Measurements from ENCODE around the gene OAS2. TPM values are rescaled to one million over a fixed set of nuclear protein-coding genes. Genes with fewer than 3 reads are reported as not detected.

Gene OAS2
- total and polyA plus RNA-seq, 10 of the 15 experiments (the other 5 are each of a cell fraction or from before 2014, with no cell fraction given), result 32.4 to 290 (median 90.2) TPM

- SMC1A ChIA-PET (ENCODE audit: uncharacterized antibody, unreplicated experiment), result interaction anchor here (1.5 kb wide), 1 partner anchor 26 kb away, joined by 3 read pairs; no protein-coding TSS in a partner anchor
- Histone ChIP-seq H3K79me2 (ENCODE audit: control insufficient read depth, insufficient read depth, low read length) (no peaks in the 10 kb centered on the region), H3K27ac (ENCODE audit: control insufficient read depth, insufficient read depth) (no peak overlapping the region), H3K36me3 (ENCODE audit: control insufficient read depth in 2 of 2, insufficient read depth in 2 of 2, low read length in 1 of 2) (peaks cover 15 to 19% of the 10 kb centered on the region in 2 experiments), H4K20me1 (ENCODE audit: control insufficient read depth, insufficient read depth) (no peaks in the 10 kb centered on the region), H3K4me2 (ENCODE audit: control insufficient read depth, insufficient read depth) (no peak overlapping the region), H3K9me3 (replicated peaks; ENCODE audit: control insufficient read depth, insufficient read depth, low read length) (no peaks in the 10 kb centered on the region), H3K4me3 (no peak overlapping the region), H3K4me1 (ENCODE audit: control insufficient read depth, insufficient read depth, low read length) (no peaks in the 10 kb centered on the region), H3K27me3 (replicated peaks in 1 of 2; ENCODE audit: control insufficient read depth in 2 of 2, insufficient read depth in 2 of 2, low read length in 1 of 2) (no peaks in the 10 kb centered on the region), H2AFZ (ENCODE audit: control insufficient read depth, low read depth, low read length) (no peak overlapping the region), H3K9ac (ENCODE audit: control insufficient read depth, insufficient read depth, low read length) (no peak overlapping the region)
- POLR2A ChIA-PET, result interaction anchor here (1.1 kb wide), 1 partner anchor 10 kb away, joined by 4 read pairs; no protein-coding TSS in a partner anchor
- ATAC-seq (no peak), FAIRE-seq (no peak), DNase-seq (ENCODE audit: low read depth, low spot score) (no peak)
- intact Hi-C loops (cut with micrococcal nuclease; ENCODE audit: unreplicated experiment), result no loop called here
- in situ Hi-C loops (cut with MboI), result no loop called here
- RAD21 ChIA-PET (ENCODE audit: unreplicated experiment), result no interaction called here
- TF ChIP-seq SIX5 (IDR thresholded peaks at IDR 0.05; ENCODE audit: low read depth, low read length, severe bottlenecking), result no peak
- no peak for TF ChIP-seq POU2F2 (IDR thresholded peaks at IDR 0.05; ENCODE audit: borderline replicate concordance, low read depth, low read length)
- TF ChIP-seq RFX5 (IDR thresholded peaks at IDR 0.05; ENCODE audit: low read depth, low read length), result no peak
- TF ChIP-seq SP1 (IDR thresholded peaks at IDR 0.05; ENCODE audit: low read depth, low read length), result no peak
- TF ChIP-seq RAD51 (IDR thresholded peaks at IDR 0.05), result no peak
- no peak for TF ChIP-seq NFYB (IDR thresholded peaks at IDR 0.05; ENCODE audit: insufficient read depth, low read depth, low read length)
- no peak for TF ChIP-seq E2F4 (IDR thresholded peaks at IDR 0.05; ENCODE audit: low read depth, low read length)
- TF ChIP-seq ZNF622 (IDR thresholded peaks at IDR 0.05), result no peak
- no peak for TF ChIP-seq NFYA (IDR thresholded peaks at IDR 0.05; ENCODE audit: borderline replicate concordance, low read depth, low read length)
- TF ChIP-seq TCF12 (IDR thresholded peaks at IDR 0.05; ENCODE audit: low read depth, low read length), result no peak
- no peak for TF ChIP-seq MLLT1 (IDR thresholded peaks at IDR 0.05)
- 98% methylated on average over 9 of the region's 9 CpGs for WGBS (ENCODE audit: insufficient coverage, insufficient replicate concordance, low lambda C conversion rate, missing lambda C conversion rate)
- CTCF ChIA-PET, result no interaction called here
- BruUV-seq (replicated peaks), result no TSS peak
Observed at GRCh38 chr12:112967306-112967705, 11.0 kb upstream of the OAS2 start.
